ENCODE results near the gene KRTAP5-6. TPM values are rescaled to one million over a fixed set of nuclear protein-coding genes. Genes with fewer than 3 reads are reported as not detected.
A peak's percentile ranks its signal among the peaks of the same experiment; 100 is the strongest.

KRTAP5-6 gene
- polyA plus RNA-seq, 1 of the 3 experiments (the other 2 are of a cell fraction), result not detected

GRCh38 chr11:1655168-1656060 lies 41.6 kb upstream of the KRTAP5-6 start:
- Histone ChIP-seq H3K9me2 (no peaks in the 10 kb centered on the region), H3K27ac (ENCODE audit: low read depth in 2 of 2, low read length in 1 of 2) (peak overlapping the region in 1 of 2 experiments; percentile 14; a peak in 1 of 4 replicates), H3K9ac (no peak overlapping the region), H2AFZ (ENCODE audit: low read depth) (no peak overlapping the region), H3K36me3 (replicated peaks in 1 of 2; ENCODE audit: control insufficient read depth in 1 of 2, insufficient read depth in 2 of 2, low read length in 1 of 2) (no peaks in the 10 kb centered on the region), H3K4me3 (ENCODE audit: low read depth in 2 of 2, low read length in 1 of 2) (no peak overlapping the region), H4K20me1 (ENCODE audit: insufficient read depth) (no peaks in the 10 kb centered on the region), H3K79me2 (ENCODE audit: insufficient read depth) (no peaks in the 10 kb centered on the region), H3K4me1 (ENCODE audit: control insufficient read depth in 1 of 2, insufficient read depth in 2 of 2, low read depth in 1 of 2, low read length in 1 of 2) (peaks cover 0 to 32% of the 10 kb centered on the region in 2 experiments; a peak in 1 of 4 replicates), H3K27me3 (ENCODE audit: insufficient read depth) (no peaks in the 10 kb centered on the region), H3F3A (replicated peaks; ENCODE audit: insufficient read depth) (no peaks in the 10 kb centered on the region), H3K9me3 (no peaks in the 10 kb centered on the region), H3K4me2 (no peak overlapping the region)
- TF ChIP-seq PBX3 (IDR thresholded peaks at IDR 0.05) (no peak), MXI1 (IDR thresholded peaks at IDR 0.05; ENCODE audit: low read depth, low read length) (no peak), TAF1 (IDR thresholded peaks at IDR 0.05; ENCODE audit: borderline replicate concordance, low read depth, low read length) (no peak), NFIC (IDR thresholded peaks at IDR 0.05; ENCODE audit: borderline replicate concordance) (no peak), TEAD4 (IDR thresholded peaks at IDR 0.05; ENCODE audit: borderline replicate concordance, insufficient read depth) (no peak), EZH2phosphoT487 (IDR thresholded peaks at IDR 0.05; ENCODE audit: borderline replicate concordance, low read depth) (no peak), CHD2 (IDR thresholded peaks at IDR 0.05; ENCODE audit: low read length, partially characterized antibody) (no peak), FOSL2 (IDR thresholded peaks at IDR 0.05; ENCODE audit: borderline replicate concordance, low read depth) (no peak), GABPA (IDR thresholded peaks at IDR 0.05; ENCODE audit: low read depth) (no peak), SMC3 (IDR thresholded peaks at IDR 0.05; ENCODE audit: low read depth, low read length) (no peak), MAX (IDR thresholded peaks at IDR 0.05; ENCODE audit: low read depth) (no peak), NRF1 (IDR thresholded peaks at IDR 0.05; ENCODE audit: low read depth, low read length) (no peak), MEF2A (IDR thresholded peaks at IDR 0.05; ENCODE audit: borderline replicate concordance, low read depth) (no peak)
- TF ChIP-seq, protein P1, sequence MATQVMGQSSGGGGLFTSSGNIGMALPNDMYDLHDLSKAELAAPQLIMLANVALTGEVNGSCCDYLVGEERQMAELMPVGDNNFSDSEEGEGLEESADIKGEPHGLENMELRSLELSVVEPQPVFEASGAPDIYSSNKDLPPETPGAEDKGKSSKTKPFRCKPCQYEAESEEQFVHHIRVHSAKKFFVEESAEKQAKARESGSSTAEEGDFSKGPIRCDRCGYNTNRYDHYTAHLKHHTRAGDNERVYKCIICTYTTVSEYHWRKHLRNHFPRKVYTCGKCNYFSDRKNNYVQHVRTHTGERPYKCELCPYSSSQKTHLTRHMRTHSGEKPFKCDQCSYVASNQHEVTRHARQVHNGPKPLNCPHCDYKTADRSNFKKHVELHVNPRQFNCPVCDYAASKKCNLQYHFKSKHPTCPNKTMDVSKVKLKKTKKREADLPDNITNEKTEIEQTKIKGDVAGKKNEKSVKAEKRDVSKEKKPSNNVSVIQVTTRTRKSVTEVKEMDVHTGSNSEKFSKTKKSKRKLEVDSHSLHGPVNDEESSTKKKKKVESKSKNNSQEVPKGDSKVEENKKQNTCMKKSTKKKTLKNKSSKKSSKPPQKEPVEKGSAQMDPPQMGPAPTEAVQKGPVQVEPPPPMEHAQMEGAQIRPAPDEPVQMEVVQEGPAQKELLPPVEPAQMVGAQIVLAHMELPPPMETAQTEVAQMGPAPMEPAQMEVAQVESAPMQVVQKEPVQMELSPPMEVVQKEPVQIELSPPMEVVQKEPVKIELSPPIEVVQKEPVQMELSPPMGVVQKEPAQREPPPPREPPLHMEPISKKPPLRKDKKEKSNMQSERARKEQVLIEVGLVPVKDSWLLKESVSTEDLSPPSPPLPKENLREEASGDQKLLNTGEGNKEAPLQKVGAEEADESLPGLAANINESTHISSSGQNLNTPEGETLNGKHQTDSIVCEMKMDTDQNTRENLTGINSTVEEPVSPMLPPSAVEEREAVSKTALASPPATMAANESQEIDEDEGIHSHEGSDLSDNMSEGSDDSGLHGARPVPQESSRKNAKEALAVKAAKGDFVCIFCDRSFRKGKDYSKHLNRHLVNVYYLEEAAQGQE (IDR thresholded peaks at IDR 0.05; ENCODE audit: low read depth, low read length), result no peak
- TF ChIP-seq, protein P2, sequence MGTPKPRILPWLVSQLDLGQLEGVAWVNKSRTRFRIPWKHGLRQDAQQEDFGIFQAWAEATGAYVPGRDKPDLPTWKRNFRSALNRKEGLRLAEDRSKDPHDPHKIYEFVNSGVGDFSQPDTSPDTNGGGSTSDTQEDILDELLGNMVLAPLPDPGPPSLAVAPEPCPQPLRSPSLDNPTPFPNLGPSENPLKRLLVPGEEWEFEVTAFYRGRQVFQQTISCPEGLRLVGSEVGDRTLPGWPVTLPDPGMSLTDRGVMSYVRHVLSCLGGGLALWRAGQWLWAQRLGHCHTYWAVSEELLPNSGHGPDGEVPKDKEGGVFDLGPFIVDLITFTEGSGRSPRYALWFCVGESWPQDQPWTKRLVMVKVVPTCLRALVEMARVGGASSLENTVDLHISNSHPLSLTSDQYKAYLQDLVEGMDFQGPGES (IDR thresholded peaks at IDR 0.05; ENCODE audit: low read depth, low read length), result no peak
- DNase-seq, result peak; percentile 33
- 89% methylated on average over 10 of the region's 26 CpGs for WGBS (ENCODE audit: low lambda C conversion rate)
- POLR2A ChIA-PET, result interaction anchor here (3.0 kb wide), 1 partner anchor 496 kb away, joined by 11 read pairs; no protein-coding TSS in a partner anchor
- CTCF ChIA-PET, result interaction anchor here (0.6 to 9.9 kb wide), 8 partner anchors 15 to 518 kb away, joined by 3 to 277 read pairs (median 122); partner anchors contain the start of gene SYT8
